Esophagus (tissue), 2 donors: ENCODE results near the gene SRRM1. TPM values are rescaled to one million over a fixed set of nuclear protein-coding genes. Genes with fewer than 3 reads are reported as not detected.

Source experiments
- H3K27ac ChIP-seq, 2 donors: one replicate each; pipeline ENCODE4 v1.5.1; 2013; ENCODE audit warnings: low read depth in 2 of 2, mild to moderate bottlenecking in 2 of 2, inconsistent platforms in 1 of 2, low read length in 1 of 2, moderate library complexity in 1 of 2
- H3K27me3 ChIP-seq, 2 donors: one replicate each; pipeline ENCODE4 v1.6.1; 2013; ENCODE audit warnings: low read length in 2 of 2, control low read depth in 1 of 2, mild to moderate bottlenecking in 1 of 2; ENCODE audit not compliant: insufficient read depth in 2 of 2, control insufficient read depth in 1 of 2
- H3K36me3 ChIP-seq, 2 donors: one replicate each; pipeline ENCODE4 v1.6.1; 2013; ENCODE audit warnings: low read length in 1 of 2; ENCODE audit not compliant: control insufficient read depth in 2 of 2, insufficient read depth in 2 of 2
- H3K4me1 ChIP-seq, 2 donors: one replicate each; pipeline ENCODE4 v1.6.1; 2013; ENCODE audit warnings: low read length in 1 of 2; ENCODE audit not compliant: control insufficient read depth in 2 of 2, insufficient read depth in 2 of 2
- H3K4me3 ChIP-seq, 2 donors: one replicate each; pipeline ENCODE4 v1.5.1; 2013; ENCODE audit warnings: low read length in 2 of 2, mild to moderate bottlenecking in 2 of 2, low read depth in 1 of 2, moderate library complexity in 1 of 2
- H3K9me3 ChIP-seq, 2 donors: one replicate each; pipeline ENCODE4 v1.6.1; 2013; ENCODE audit warnings: mild to moderate bottlenecking in 2 of 2, low read depth in 1 of 2, low read length in 1 of 2, moderate library complexity in 1 of 2; ENCODE audit not compliant: control insufficient read depth in 2 of 2, insufficient read depth in 1 of 2
- WGBS, 2 donors: extraction: QIAGEN DNeasy Blood & Tissue Kit; methylation state at CpG; one replicate each; pipeline ENCODE4 v1.1.7; 2013; 5-methylcytosine and 5-hydroxymethylcytosine counted together
- polyA plus RNA-seq, 2 donors: library from polyadenylated mRNA; stranded (reverse); fragments of 200-250 nt; gene quantifications; one replicate each; pipeline ENCODE4 v1.2.3, GENCODE V29; 2013
- donor health status: healthy with polysubstance abuse.
- donor health status: Bipolar disorder and iron deficiency.

SRRM1 gene
- polyA plus RNA-seq, 2 donors: 28.8 to 37.6 TPM

DNA sequence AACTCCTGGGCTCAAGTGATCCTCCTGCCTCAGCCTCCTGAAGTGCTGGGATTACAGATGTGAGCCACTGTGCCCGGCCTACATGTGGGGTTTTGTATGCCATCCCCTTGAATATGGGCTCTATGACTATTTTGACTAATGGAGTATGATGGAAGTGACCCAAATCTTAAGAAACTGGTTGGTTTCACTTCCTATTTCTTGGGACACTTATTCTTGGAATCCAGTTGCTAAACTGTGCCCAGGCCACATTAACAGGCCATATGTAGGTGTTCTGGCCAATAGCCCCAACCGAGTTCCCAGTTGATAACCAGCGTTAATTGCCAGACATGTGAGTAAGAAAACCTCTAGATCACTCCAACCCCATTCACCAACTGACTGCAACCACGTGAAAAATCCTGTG lies 65.8 kb downstream of the SRRM1 start:
- WGBS, 2 donors: 79 to 90% methylated on average over 4 of the region's 4 CpGs
- no peaks in the 10 kb centered on the region for H3K9me3 ChIP-seq

DNA sequence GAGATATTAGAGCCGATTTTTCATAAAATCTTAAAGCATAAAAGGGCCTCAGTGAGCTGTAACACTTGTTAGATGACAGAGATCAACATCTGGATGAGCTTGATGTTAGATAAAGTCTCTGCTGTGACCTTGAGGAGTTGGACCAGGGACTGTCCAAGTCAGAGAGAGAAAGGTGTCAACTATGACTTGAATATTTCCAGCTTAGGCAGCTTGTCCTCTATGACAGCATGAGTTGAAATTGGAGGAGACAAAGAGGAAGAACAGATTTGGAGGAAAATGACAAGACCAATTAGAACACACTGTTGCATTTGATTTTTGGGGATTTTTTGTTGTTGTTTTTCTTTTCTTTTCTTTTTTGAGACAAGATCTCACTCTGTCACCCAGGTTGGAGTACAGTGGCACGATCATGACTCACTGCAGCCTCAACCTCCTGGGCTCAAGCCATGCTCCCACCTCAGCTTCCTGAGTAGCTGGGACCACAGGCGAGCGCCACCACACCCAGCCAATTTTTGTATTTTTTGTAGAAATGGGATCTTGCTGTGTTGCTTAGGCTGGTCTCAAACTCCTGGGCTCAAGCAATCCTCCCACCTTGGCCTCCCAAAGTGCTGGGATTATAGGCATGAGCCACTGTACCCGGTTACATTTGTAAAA lies 66.8 kb downstream of the SRRM1 start:
- WGBS, 2 donors: 77 to 84% methylated on average over 5 of the region's 5 CpGs
- H3K36me3 ChIP-seq: no peaks in the 10 kb centered on the region
- H3K27ac ChIP-seq: no peak overlapping the region
- no peak overlapping the region for H3K4me3 ChIP-seq
- H3K9me3 ChIP-seq: no peaks in the 10 kb centered on the region
- no peaks in the 10 kb centered on the region for H3K27me3 ChIP-seq
- no peaks in the 10 kb centered on the region for H3K4me1 ChIP-seq

More for the DNA sequence above, 65.8 kb downstream of the SRRM1 start:
- H3K4me3 ChIP-seq: no peak overlapping the region
- H3K4me1 ChIP-seq: no peaks in the 10 kb centered on the region
- no peak overlapping the region for H3K27ac ChIP-seq
- no peaks in the 10 kb centered on the region for H3K36me3 ChIP-seq
- no peaks in the 10 kb centered on the region for H3K27me3 ChIP-seq

DNA sequence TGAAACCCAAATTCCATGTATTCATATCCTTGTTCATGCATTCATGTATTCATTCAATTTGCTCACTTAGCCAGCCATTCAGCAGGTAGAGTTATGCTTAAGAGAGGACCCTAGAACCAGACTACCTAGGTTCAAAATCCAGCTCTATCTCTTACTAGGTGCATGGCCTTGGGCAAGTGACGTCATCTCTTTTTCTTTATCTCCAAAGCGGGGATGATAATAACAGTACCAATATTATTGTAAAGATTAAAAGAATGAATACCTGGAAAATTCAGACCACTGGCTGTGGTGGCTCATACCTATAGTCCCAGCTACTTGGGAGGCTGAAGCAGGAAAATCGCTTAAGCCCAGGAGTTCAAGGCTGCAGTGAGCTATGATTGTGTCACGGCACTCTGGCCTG lies 68.2 kb downstream of the SRRM1 start:
- Histone ChIP-seq H3K27me3 (no peaks in the 10 kb centered on the region), H3K9me3 (no peaks in the 10 kb centered on the region), H3K36me3 (no peaks in the 10 kb centered on the region), H3K4me1 (no peaks in the 10 kb centered on the region), H3K4me3 (no peak overlapping the region), H3K27ac (no peak overlapping the region)
- 86 to 94% methylated on average over 4 of the region's 4 CpGs for WGBS, 2 donors

- H3K27ac ChIP-seq: no peak overlapping the region
- no peaks in the 10 kb centered on the region for H3K27me3 ChIP-seq
- H3K4me3 ChIP-seq: no peak overlapping the region
- H3K4me1 ChIP-seq: peaks cover 0 to 1% of the 10 kb centered on the region in 2 donors
- H3K9me3 ChIP-seq: no peaks in the 10 kb centered on the region
- WGBS, 2 donors: 93% methylated on average over 4 of the region's 4 CpGs
- no peaks in the 10 kb centered on the region for H3K36me3 ChIP-seq
Measured at GRCh38 chr1:24713176-24713575, 70.1 kb downstream of the SRRM1 start.

DNA sequence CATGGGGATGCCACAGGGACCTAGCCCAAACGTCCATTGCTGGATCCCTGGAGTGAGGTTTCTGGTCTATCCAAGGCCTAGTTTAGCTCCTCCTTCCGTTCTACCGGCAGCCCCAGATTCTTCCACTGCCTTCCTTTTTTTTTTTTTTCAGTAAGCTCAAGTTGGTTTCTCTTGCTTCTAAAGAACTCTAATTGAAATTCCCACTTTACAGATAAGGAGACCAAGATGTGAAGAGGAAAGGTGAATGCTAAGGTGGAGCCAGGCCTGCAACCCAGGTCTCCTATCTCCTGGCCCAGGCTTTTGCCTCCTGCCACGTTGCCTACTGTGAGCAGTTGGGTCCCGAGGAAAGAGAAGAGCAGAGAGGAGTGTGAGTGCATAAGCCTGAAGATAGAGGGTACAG lies 70.6 kb downstream of the SRRM1 start:
- no peaks in the 10 kb centered on the region for H3K36me3 ChIP-seq
- no peak overlapping the region for H3K4me3 ChIP-seq
- 73 to 79% methylated on average over 5 of the region's 5 CpGs for WGBS, 2 donors
- H3K27me3 ChIP-seq: no peaks in the 10 kb centered on the region
- H3K9me3 ChIP-seq: no peaks in the 10 kb centered on the region
- peaks cover 0 to 2% of the 10 kb centered on the region in 2 donors for H3K4me1 ChIP-seq
- H3K27ac ChIP-seq: no peak overlapping the region

GRCh38 chr1:24714859-24715520 lies 71.9 kb downstream of the SRRM1 start:
- H3K27ac ChIP-seq: no peak overlapping the region
- H3K9me3 ChIP-seq: no peaks in the 10 kb centered on the region
- H3K4me1 ChIP-seq: peaks cover 0 to 2% of the 10 kb centered on the region in 2 donors
- no peaks in the 10 kb centered on the region for H3K36me3 ChIP-seq
- no peak overlapping the region for H3K4me3 ChIP-seq
- 85 to 87% methylated on average over 8 of the region's 8 CpGs for WGBS, 2 donors
- H3K27me3 ChIP-seq: no peaks in the 10 kb centered on the region

- no peaks in the 10 kb centered on the region for H3K36me3 ChIP-seq
- H3K4me1 ChIP-seq: peaks cover 0 to 2% of the 10 kb centered on the region in 2 donors
Measured at GRCh38 chr1:24715658-24716057, 72.6 kb downstream of the SRRM1 start.

DNA sequence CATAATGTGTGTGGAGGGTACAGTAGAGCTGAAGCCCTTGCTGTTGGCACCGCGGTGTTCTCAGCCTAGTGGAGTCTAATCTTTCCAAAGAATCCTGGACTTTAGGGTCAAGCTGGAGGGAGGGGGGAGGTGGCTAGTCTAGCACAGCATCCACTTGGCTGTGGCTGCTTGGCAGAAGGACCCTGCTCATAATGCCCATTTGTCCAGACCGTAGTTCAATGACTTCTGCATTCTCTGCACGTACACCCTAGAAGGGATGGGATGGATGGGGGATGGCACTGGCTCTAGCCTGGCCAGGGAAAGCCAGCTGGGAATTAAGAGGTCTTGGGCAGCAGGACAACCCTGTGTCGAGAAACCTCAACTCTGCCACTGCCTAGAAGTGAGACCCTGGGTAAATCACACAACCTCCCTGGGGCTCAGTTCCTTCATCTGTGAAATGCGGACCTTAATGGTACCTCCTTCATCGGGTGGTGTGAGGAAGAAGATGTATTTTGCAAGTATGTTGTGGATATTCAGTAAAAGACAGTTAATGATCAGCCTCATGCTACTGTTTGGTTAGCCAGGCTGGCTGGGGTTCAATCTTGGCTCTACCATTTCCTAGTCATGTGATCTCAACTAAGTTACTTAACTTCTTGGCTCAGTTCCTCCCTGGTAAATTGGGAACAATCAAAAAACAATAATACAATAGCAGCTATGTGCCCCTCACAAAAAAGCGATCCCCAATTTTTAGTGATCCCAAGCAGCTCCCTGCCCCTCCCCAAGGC lies 75.0 kb downstream of the SRRM1 start:
- Histone ChIP-seq H3K27me3 (no peaks in the 10 kb centered on the region), H3K4me1 (peaks cover 0 to 2% of the 10 kb centered on the region in 2 donors), H3K27ac (no peak overlapping the region), H3K9me3 (no peaks in the 10 kb centered on the region), H3K4me3 (no peak overlapping the region), H3K36me3 (no peaks in the 10 kb centered on the region)
- 90 to 92% methylated on average over 8 of the region's 8 CpGs for WGBS, 2 donors

More at GRCh38 chr1:24715658-24716057, 72.6 kb downstream of the SRRM1 start:
- WGBS, 2 donors: 96 to 97% methylated on average over 7 of the region's 7 CpGs
- Histone ChIP-seq H3K4me3 (no peak overlapping the region), H3K27ac (no peak overlapping the region), H3K9me3 (no peaks in the 10 kb centered on the region), H3K27me3 (no peaks in the 10 kb centered on the region)

- Histone ChIP-seq H3K36me3 (no peaks in the 10 kb centered on the region), H3K4me1 (peaks cover 0 to 2% of the 10 kb centered on the region in 2 donors), H3K27me3 (no peaks in the 10 kb centered on the region), H3K4me3 (no peak overlapping the region), H3K27ac (no peak overlapping the region), H3K9me3 (no peaks in the 10 kb centered on the region)
- WGBS, 2 donors: 64 to 77% methylated on average over 11 to 12 of the region's 12 CpGs
Measured at GRCh38 chr1:24720152-24720551, 77.0 kb downstream of the SRRM1 start.
